Epithelial cell of esophagus (primary cell): ENCODE measurements around the gene TNFAIP6.

ENCODE experiments used
- DNase-seq: peaks from one replicate; pipeline ENCODE4 v3.0.0; 2010; ENCODE audit warnings: low read depth
- H3K4me3 ChIP-seq: 2 replicates; pipeline ENCODE4 v1.5.1; 2011; ENCODE audit warnings: mild to moderate bottlenecking, low read length, control low read depth
- CTCF ChIP-seq: IDR thresholded peaks from 2 replicates; pipeline ENCODE4 v1.5.1; 2011; ENCODE audit warnings: low read depth, mild to moderate bottlenecking, low read length, control low read depth, inconsistent platforms; ENCODE audit not compliant: insufficient read depth; ENCODE audit errors: missing control alignments

Gene TNFAIP6

GRCh38 chr2:151359768-151360461 lies 2.5 kb downstream of the TNFAIP6 start:
- TF ChIP-seq CTCF = no peak
- DNase-seq = no peak
- no peak overlapping the region for H3K4me3 ChIP-seq

GRCh38 chr2:151361674-151362370 lies 4.4 kb downstream of the TNFAIP6 start:
- no peak for TF ChIP-seq CTCF
- DNase-seq = no peak
- H3K4me3 ChIP-seq = no peak overlapping the region

DNA sequence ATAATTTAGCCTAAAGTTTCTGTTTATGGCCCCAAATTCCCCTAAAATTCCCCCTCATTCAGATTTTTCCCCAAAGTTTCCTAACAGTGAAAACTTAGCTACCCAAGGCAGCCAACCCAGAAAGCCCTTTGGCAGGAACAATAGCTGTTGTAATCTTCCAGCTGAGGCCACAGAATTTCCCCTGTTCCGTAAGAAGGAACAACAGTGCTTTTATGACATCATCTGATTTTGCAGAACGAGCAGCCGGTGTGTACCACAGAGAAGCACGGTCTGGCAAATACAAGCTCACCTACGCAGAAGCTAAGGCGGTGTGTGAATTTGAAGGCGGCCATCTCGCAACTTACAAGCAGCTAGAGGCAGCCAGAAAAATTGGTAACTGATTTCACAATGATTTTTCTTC lies 6.3 kb downstream of the TNFAIP6 start:
- no peak overlapping the region for H3K4me3 ChIP-seq
- peak; percentile 49 for DNase-seq
- TF ChIP-seq CTCF = no peak

DNA sequence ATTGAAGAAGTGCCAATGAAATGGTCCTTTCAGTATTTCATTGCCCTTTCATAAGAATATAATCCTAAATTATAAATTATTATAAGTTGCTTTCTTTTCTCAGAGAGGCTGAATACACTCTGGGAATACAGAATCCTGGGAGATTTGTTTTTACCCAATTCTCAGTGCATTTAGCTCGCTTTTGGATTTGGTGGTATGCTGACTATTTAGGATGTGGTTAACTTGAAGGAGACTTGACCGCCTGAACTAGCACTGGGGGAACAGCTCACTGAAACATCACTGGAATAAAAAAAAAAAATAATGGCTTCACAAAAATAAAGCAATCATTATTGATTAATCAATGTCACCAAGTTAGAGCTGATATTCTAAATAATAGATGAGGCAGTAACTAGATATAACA lies 10.2 kb downstream of the TNFAIP6 start:
- no peak for TF ChIP-seq CTCF

GRCh38 chr2:151374436-151374835 lies 17.0 kb downstream of the TNFAIP6 start:
- H3K4me3 ChIP-seq = no peak overlapping the region
- DNase-seq = peak; percentile 85
- no peak for TF ChIP-seq CTCF

More for the DNA sequence above, 10.2 kb downstream of the TNFAIP6 start:
- no peak for DNase-seq
- H3K4me3 ChIP-seq = no peak overlapping the region

DNA sequence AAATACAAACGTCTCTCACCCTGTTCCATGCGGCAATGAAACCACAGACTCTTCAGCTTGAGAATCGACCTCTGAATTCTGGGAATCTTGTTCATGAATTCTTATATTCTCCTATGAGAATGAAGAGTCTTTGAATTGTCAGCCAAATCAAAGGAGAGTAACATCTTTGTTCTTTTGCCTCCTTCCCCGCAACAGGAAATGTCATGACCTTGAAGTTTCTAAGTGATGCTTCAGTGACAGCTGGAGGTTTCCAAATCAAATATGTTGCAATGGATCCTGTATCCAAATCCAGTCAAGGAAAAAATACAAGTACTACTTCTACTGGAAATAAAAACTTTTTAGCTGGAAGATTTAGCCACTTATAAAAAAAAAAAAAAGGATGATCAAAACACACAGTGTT lies 21.8 kb downstream of the TNFAIP6 start:
- no peak for TF ChIP-seq CTCF
- DNase-seq = peak; percentile 14
- no peak overlapping the region for H3K4me3 ChIP-seq
